NCI-H128 (cell line): ENCODE measurements around the gene SIGLEC1.

Source experiments
- DNase-seq: peaks from one replicate; lab custom pipeline; 2025; ENCODE audit not compliant: unreplicated experiment; lab: John Stamatoyannopoulos, UW

The SIGLEC1 gene

GRCh38 chr20:3681352-3681930, 31.0 kb downstream of the SIGLEC1 start:
- DNase-seq, result no peak

GRCh38 chr20:3680701-3681351, 31.6 kb downstream of the SIGLEC1 start:
- no peak for DNase-seq

- no peak for DNase-seq
Observed at GRCh38 chr20:3679749-3680700, 32.4 kb downstream of the SIGLEC1 start.

GRCh38 chr20:3678856-3679720, 33.3 kb downstream of the SIGLEC1 start:
- no peak for DNase-seq

- no peak for DNase-seq
Observed at GRCh38 chr20:3678198-3678597, 34.2 kb downstream of the SIGLEC1 start.

GRCh38 chr20:3677733-3678132, 34.7 kb downstream of the SIGLEC1 start:
- no peak for DNase-seq

- DNase-seq, result no peak
Observed at GRCh38 chr20:3674995-3675900, 37.2 kb downstream of the SIGLEC1 start.

- no peak for DNase-seq
Observed at GRCh38 chr20:3674447-3674846, 38.0 kb downstream of the SIGLEC1 start.

- DNase-seq, result no peak
Observed at GRCh38 chr20:3673221-3674070, 39.0 kb downstream of the SIGLEC1 start.

- no peak for DNase-seq
Observed at GRCh38 chr20:3672547-3673171, 39.7 kb downstream of the SIGLEC1 start.

- DNase-seq, result no peak
Observed at GRCh38 chr20:3671986-3672546, 40.3 kb downstream of the SIGLEC1 start.

- no peak for DNase-seq
Observed at GRCh38 chr20:3670945-3671344, 41.5 kb downstream of the SIGLEC1 start.

- DNase-seq, result no peak
Observed at GRCh38 chr20:3670511-3670910, 41.9 kb downstream of the SIGLEC1 start.

GRCh38 chr20:3669710-3670367, 42.6 kb downstream of the SIGLEC1 start:
- DNase-seq, result no peak

- no peak for DNase-seq
Observed at GRCh38 chr20:3667434-3668037, 44.9 kb downstream of the SIGLEC1 start.

- no peak for DNase-seq
Observed at GRCh38 chr20:3663858-3664257, 48.5 kb downstream of the SIGLEC1 start.

GRCh38 chr20:3663031-3663701, 49.2 kb downstream of the SIGLEC1 start, which contains the start of gene GFRA4:
TSS of gene GFRA4 (minus strand) at chr20:3663399. CDS start at chr20:3663399, 0 bp downstream.
- no peak for DNase-seq
